NB4 (cell line): Measurements from ENCODE around the gene HMX3.

Experiments
- CTCF ChIP-seq: IDR thresholded peaks from one replicate; pipeline ENCODE4 v1.5.1; 2012; ENCODE audit warnings: low read depth, low read length
- MAX ChIP-seq: IDR thresholded peaks from 2 replicates; pipeline ENCODE4 v1.6.1; 2011; ENCODE audit warnings: low read depth, low read length
- MYC ChIP-seq: IDR thresholded peaks from 2 replicates; pipeline ENCODE4 v1.6.1; 2011; ENCODE audit warnings: low read depth, low read length
- POLR2A ChIP-seq: IDR thresholded peaks from 2 replicates; pipeline ENCODE4 v1.6.1; 2011; ENCODE audit warnings: mild to moderate bottlenecking; ENCODE audit not compliant: insufficient read length; ENCODE audit errors: extremely low read depth

- no peak for TF ChIP-seq CTCF
- TF ChIP-seq MYC, result no peak
- no peak for TF ChIP-seq MAX
- no peak for TF ChIP-seq POLR2A
Measured at GRCh38 chr10:123187781-123188180, 52.0 kb downstream of the HMX3 start.
